ENCODE measurements around the gene OR6C4.
"Not testable (repeated sequence)": the region's sequence is repeated elsewhere in the genome, so short reads cannot be mapped to it uniquely, and the experiment has no call there.

The OR6C4 gene

DNA sequence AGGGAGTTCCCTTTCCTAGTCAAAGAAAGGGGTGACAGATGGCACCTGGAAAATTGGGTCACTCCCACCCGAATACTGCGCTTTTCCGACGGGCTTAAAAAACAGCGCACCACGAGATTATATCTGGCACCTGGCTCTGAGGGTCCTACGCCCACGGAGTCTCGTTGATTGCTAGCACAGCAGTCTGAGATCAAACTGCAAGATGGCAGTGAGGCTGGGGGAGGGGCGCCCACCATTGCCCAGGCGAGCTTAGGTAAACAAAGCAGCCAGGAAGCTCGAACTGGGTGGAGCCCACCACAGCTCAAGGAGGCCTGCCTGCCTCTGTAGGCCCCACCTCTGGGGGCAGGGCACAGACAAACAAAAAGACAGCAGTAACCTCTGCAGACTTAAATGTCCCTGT lies 40.8 kb downstream of the OR6C4 start:
- not testable (repeated sequence) for H3K9me3 ChIP-seq (ENCODE audit: control insufficient read depth, low read length); H3K4me3 ChIP-seq (ENCODE audit: low read length); H3K9ac ChIP-seq (ENCODE audit: low read length); H3K4me1 ChIP-seq (ENCODE audit: control insufficient read depth, insufficient read depth, low read length); H3K36me3 ChIP-seq (ENCODE audit: control insufficient read depth, insufficient read depth, low read length); H3K27me3 ChIP-seq (ENCODE audit: control insufficient read depth, insufficient read depth, low read length)
